DND-41 (cell line): Measurements from ENCODE around the gene PRC1.

ENCODE experiments used
- EZH2 ChIP-seq: IDR thresholded peaks from 3 replicates; pipeline ENCODE4 v1.6.1; 2012; ENCODE audit warnings: borderline replicate concordance, low read depth, mild to moderate bottlenecking, moderate library complexity, low read length, inconsistent platforms; ENCODE audit not compliant: severe bottlenecking
- TF ChIP-seq, protein P1 (sequence below): IDR thresholded peaks from 2 replicates; pipeline ENCODE4 v1.5.1; 2012; ENCODE audit warnings: borderline replicate concordance, low read length, moderate library complexity, mild to moderate bottlenecking; ENCODE audit not compliant: poor library complexity, severe bottlenecking; ENCODE audit errors: extremely low read depth

DNA sequence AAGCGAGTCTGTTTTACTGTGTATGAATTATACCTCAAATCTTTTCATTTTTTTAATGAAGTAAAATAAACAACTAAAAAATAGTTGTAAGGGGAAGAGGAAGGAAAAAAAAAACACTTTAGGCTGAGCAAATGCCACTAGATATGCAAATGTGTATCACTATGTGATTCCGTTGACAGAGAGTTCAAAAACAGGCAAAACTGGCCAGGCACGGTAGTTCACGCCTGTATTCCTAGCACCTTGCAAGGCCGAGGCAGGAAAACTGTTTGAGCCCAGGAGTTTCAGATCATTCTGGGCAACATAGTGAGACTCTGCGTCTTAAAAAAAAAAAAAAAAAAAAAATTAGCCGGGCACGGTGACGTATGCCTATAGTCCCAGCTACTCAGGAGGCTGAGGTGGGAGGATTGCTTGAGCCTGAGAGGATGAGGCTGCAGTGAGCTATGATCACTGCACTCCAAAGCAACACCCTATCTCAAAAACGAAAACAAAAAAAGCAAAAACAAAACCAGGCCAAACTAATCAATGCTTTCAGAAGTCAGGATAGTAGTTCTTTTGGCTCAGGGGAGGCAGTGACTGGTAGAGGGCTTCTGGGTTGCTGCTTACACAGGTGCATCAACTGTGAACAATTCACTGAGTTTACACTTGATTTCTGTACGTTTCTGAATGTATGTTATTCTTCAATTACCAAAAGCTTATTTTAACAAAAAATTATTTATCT lies 7.4 kb downstream of the PRC1 start:
- TF ChIP-seq, protein P1, sequence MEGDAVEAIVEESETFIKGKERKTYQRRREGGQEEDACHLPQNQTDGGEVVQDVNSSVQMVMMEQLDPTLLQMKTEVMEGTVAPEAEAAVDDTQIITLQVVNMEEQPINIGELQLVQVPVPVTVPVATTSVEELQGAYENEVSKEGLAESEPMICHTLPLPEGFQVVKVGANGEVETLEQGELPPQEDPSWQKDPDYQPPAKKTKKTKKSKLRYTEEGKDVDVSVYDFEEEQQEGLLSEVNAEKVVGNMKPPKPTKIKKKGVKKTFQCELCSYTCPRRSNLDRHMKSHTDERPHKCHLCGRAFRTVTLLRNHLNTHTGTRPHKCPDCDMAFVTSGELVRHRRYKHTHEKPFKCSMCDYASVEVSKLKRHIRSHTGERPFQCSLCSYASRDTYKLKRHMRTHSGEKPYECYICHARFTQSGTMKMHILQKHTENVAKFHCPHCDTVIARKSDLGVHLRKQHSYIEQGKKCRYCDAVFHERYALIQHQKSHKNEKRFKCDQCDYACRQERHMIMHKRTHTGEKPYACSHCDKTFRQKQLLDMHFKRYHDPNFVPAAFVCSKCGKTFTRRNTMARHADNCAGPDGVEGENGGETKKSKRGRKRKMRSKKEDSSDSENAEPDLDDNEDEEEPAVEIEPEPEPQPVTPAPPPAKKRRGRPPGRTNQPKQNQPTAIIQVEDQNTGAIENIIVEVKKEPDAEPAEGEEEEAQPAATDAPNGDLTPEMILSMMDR: no peak
- no peak for TF ChIP-seq EZH2
